C4-2B (cell line): ENCODE results near the gene DOLPP1.

Experiments
- CTCF ChIP-seq: fragments of 450-650 bp; conservative IDR thresholded peaks from 2 replicates; pipeline ENCODE4 v1.5.1; 2017; ENCODE audit warnings: mild to moderate bottlenecking
- ZFX ChIP-seq: fragments of 450-650 bp; IDR thresholded peaks from 2 replicates; pipeline ENCODE4 v1.6.1; 2017

- TF ChIP-seq CTCF (no peak), ZFX (no peak)
Observed at GRCh38 chr9:129100383-129101169, 19.7 kb downstream of the DOLPP1 start.
